HG02798 (cell line): ENCODE data around the gene EID1.

Experiments
- ATAC-seq: cut with Tn5 transposase; IDR thresholded peaks from one replicate; pipeline ENCODE4 v1.9.1; 2021; ENCODE audit warnings: mild to moderate bottlenecking; ENCODE audit not compliant: unreplicated experiment, poor library complexity

The EID1 gene

DNA sequence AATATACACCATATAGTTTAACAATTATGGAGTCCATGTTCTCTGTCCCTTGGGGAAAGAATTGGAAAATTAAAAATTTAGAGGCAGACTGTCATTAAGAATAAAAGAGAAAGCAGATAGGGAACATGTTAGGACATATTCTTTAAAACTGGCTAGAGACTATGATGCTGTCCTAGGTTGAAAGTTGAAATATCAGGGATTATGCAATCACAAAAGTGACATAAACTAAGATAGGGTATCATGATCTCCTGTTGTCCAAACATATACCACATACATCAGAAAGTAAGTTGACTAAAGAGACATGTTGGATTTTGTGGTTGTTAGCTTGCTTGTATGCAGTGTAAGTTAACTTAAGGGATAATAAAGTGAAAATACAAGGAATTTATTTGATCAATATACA lies 9.9 kb upstream of the EID1 start:
- ATAC-seq: no peak

DNA sequence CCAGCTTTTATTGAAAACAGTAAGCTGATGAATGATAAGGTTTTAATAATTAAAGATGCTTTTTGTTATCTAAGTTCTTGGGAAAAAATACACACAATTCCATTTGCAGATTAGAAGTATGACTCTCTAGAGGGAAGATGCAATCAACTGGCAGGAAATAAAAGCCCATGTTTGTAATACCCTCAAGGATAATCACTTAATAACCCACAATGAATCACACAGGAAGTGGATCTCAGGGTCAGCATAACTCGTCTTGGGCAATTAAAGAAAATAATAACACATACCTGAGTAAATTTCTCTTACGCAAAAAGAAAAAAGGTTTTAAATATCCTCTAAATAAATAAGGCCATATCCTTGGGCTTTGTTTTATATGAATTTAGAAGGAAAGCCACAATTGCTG lies 9.4 kb upstream of the EID1 start:
- no peak for ATAC-seq

DNA sequence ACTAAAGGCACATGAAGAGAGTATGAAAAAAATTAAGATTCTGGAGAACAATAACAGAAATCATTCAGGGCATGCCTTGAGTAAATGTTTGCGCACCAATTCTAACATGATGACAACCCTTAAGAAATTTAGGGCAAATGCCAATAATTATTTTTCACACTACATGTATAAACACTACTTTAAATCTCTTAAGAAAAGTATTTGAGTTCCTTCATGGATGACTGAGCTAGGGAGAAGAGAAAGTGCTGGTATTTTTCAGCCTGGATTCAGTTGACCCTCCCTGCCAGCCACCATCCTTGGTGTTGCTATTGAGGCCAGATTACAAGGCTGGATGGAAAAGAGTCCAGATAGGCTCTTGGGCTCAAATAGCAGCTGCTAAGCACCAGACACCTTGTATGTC lies 8.0 kb upstream of the EID1 start:
- no peak for ATAC-seq

DNA sequence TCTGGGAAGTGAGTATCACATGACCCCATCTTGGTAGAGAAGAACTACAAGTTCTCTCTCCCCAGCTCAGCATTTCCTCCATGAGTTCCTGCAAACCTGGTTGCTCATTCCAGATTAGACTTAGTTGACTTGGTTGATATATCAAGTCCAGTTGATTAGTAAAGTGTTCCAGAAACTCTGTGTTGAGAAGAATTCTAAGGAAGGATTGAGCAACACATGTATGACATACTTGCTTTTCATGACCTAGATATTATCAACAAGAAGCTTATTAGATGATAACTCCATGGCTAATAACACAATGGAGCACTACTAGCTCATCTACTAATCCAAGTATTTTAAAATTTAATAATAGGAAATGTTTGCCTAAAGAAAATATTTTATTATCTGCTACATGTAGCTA lies 6.4 kb upstream of the EID1 start:
- ATAC-seq: no peak

DNA sequence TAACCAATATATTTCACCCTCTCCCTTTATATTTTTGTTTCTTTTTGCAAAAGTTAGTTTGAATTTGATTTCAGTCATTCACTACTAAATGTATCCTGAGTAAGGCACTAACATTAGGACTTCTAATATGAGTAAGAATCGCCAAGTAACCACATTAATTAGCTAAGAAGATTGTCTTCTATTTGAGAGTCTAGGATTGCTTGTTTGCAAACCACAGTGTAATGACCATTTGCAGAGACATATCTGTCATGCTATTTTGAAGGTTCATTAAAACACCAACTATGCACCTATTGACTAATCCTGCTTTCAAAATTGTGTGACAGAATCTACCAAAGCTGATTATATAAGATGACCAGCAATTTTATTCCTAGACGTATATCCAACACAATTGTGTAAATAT lies 5.3 kb upstream of the EID1 start:
- ATAC-seq: no peak

DNA sequence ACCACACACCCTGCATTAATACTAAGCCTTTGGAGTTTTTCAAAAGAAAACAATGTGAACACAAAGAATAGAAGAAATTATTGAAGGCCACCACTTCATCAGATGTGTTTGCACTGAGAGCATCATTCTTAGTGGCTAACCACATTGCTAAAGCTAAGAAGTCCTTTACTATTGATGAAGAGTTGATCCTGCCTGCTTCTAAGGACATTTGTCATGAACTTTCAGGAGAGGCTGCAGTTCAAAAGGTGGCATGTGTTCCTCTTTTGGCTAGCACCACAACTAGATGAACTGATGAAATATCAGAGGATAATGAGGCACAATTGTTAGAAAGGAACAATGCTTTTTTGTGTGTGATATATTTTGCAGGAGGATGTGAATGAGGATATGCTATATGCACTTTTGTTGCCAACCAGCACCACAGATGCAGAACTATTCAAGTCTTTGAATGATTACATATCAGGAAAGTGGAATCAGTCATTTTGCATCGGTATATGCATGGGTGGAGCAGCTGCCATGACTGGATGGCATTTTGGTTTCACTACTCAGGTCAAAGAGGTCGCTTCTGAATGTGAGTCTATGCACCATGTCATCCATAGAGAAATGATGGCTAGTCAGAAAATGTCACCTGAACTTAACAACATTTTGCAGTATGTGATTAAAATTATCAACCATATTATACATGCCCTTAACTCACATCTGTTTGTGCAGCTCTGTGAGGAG lies 2.5 kb upstream of the EID1 start:
- no peak for ATAC-seq

DNA sequence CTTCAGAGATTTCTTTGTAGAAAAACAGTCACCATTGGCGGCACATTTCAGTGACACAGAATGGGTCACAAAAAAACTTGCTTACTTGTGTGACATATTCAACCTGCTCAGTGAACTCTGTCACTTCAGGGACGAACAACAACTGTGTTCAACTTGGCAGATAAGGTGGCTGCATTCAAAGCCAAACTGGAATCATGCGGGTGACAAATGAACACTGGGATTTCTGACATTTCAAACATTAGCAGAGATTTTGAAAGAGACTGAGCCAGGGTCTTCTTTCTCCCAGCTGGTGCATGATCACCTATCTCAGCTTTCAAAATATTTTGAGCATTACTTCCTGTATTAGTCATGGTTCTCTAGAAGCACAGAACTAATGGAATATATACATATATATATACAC lies 1.9 kb upstream of the EID1 start:
- ATAC-seq: no peak

DNA sequence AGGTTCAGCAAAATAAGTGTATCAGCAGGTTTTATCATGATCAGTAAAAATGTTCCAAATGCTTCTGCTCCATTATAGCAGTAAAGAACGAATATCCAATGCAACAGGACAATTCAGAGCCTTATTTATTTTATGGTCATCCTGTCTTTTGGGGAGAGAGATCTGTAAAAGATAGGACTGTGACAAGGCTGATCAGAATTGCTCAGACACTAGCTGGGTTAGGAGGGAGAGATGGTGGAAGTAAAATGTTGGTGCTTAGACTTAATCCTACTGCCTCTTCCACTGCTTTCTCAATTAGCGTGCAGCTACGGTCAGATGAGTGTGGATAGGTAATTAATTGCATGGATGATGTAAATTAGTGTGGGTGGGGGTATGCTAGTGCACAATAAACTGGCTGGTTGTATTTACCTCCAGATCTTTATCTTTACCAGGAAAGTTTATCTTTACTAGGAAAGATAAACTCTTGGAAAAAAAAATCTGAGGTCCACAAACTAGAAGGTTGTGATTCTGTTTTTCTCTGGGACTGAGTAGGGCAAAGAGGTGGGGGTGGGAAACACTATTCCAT lies 2.2 kb downstream of the EID1 start:
- no peak for ATAC-seq

DNA sequence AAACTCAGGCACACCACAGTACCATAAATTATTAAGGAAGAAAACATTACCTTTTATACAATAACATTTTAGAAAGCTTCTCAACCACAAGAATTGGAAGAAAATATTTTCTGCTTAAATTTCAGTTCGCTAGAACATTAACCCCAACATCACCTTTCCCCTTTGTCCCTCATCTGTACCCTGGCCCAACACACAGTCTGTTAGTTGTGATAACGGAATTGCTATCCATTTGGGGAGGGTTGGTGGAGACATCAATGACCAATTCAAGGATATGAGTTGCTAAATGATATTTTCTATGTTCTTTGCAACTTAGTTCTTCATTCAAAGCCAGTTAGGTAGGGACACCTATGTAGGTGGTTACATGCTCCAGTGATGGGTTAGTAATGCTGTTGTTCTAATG lies 5.8 kb downstream of the EID1 start:
- ATAC-seq: no peak

DNA sequence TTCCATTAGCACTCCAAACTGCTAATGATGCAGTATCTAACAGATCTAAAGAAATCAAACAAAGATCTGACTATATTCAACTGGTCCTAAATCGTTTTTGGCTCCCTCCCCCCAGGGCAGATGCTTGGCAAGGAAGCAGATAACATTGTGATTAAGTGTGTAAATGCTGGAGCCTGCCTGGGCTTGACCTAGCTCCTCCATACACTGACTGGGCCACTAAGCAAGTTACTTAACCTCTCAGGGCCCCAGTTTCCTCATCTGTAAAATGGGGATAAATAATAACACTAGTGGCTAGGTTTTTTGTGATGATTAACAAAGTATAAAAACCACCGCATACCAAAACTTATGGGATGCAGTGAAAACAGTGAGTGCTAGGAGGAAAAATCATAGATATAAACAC lies 9.2 kb downstream of the EID1 start:
- no peak for ATAC-seq

DNA sequence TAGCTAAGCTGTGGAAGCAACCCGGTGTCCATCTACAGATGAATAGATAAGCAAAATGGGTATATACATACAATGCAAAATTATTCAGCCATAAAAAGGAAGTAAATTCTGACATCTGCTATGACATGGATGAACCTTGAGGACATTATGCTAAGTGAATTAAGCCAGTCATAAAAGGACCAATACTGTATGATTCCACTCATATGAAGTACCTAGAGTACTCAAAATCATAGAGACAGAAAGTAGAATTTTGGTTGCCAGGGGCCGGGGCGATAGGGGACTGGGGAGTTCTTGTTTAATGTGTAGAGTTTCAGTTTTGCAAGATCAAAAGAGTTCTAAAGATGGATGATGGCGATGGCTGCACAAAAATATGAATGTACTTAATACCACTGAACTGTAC lies 10.3 kb downstream of the EID1 start:
- peak; percentile 49 for ATAC-seq

DNA sequence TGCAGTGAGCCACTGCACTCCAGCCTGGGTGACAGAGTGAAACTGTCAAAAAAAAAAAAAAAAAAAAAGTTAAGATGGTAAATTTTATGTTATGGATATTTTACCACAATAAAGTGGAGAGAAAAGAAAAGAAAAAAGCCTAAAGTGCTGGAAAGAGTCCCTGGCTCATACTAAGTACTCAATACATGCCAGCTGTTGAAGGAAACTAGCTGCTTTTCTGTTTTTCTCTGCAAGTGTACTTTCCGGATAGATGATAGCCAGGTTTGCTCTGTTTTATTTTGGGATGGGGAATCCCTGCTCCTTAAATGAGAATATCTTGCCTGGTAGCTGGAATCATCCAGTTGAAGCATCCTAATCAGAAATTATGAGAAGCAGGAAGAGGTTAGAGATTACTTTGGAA lies 10.9 kb downstream of the EID1 start:
- peak; percentile 4 for ATAC-seq

DNA sequence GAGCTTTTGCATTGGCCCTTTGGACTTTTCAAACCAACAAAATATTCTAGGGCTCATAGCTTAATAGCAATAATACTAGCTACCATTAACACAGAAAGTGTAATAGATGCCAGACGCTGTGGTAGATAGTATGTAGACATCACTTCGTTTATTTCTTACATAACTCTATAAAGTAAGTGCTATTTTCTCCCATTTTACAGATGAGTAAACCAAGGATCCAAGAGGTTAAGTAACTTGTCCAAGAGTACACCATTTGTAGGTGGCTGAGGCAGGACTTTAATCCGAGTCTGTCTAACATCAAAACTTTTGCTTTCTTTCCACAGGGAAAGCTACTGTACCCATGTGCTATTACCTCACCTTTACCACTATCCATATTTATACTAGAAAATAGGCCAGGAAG lies 12.0 kb downstream of the EID1 start:
- ATAC-seq: no peak

DNA sequence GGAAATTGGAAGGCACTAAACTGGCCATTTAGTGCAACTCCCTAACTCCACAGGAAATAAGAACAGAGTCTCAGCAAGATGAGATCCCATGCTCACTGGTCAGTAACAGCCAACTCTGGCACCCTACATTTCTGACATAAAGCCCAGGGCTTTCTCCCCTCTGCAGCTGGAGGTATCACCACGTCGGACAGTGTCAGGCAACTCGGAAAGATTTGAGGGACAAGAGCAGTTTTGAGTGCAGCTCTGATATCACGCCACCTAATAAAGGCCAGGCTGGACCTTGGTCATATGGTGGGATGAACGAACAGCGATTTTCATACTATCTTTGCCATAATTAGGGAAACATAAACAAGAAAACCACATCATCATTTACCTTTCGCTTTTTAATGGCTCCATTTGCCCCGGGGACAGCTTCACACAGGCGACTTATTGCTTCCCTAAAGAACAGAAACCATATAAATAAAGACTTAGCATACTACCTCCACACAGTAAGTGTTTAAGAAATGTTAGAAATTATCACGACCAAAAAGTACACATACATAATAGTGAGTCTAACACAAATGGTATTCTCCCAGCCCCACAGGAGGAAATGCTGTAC lies 12.5 kb downstream of the EID1 start:
- no peak for ATAC-seq

DNA sequence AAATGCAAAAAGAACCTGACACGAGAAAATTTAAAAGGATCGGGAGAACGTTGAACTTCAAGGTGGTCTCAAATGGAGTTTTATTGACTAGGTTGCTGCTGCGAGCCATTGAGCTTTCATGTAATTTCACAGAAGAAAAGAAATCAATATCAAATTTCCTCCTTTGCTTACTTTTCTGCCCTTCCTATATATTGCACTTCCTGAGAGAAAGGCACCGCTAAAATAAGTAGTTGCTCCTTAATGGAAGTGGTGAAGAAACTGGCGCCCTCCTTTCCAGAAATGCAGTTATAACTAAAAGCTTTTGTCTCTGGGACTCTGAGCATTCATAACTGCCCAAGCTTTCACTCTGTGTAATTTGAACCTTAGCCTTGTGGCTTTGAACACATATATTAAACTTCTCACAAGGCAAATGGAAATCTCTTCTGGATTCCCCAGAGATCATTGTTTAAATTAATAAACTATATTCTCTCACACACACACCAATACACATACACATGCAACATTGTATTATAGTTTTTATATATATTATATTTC lies 13.4 kb downstream of the EID1 start:
- no peak for ATAC-seq

DNA sequence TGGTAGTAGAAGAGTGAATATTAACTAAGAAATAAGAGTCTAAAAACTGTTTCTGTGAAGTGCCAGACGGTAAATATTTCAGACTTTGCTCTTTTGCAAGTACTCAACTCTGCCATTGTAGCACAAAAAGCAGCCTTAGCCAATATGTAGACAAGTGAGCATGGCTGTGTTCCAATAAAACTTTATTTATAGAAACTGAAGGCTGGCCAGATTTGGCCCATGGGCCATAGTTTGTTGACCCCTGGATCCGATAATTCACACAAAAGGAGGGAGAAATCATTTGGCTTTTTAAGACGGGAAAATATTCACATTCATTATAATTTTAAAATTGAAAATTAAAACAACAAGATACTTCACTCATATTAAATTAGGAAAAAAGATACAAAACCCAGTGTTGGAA lies 15.4 kb downstream of the EID1 start:
- no peak for ATAC-seq

DNA sequence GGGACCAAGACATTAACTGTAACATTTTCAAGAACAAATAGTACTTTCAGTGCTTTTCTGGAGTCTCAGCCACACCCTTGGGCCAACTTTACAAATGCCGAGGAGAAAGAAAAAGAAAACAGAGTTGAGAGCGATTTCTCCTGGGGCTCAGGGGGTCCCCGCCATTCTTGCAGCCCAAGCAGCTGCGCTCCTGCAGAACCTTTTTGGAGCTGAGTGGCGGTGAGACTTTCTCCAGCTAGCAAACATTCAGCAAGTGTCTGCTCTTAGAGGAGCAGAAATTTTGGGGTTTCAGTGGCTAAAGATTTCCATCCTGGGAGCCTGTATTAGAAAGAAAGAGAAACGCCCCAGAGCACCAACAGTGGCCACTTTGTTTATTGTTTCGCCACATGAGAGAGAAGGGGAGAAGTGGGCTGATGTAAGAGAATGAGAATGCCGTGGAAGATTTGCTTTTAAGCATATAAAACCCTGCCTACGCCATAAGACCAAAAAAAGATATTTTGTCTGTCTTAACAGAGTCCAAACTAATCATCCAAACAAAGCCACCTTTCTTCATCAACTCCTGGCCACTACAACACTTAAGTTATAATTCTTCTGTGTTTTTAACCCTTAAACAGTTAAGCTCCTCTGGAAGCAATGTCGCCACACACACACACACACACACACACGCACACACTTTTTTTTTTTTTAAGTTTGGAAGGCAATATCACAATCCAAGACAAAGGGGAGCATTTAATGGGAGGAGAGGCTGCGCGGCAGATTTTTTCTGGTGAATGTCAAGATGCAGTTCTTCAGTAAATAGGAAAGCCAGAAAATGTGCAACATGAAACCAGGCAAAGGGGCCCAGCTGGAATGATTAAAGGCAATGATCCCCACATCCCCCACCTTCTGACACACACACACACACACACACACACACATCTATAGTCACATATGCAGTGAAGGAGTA lies 19.2 kb downstream of the EID1 start:
- ATAC-seq: no peak

DNA sequence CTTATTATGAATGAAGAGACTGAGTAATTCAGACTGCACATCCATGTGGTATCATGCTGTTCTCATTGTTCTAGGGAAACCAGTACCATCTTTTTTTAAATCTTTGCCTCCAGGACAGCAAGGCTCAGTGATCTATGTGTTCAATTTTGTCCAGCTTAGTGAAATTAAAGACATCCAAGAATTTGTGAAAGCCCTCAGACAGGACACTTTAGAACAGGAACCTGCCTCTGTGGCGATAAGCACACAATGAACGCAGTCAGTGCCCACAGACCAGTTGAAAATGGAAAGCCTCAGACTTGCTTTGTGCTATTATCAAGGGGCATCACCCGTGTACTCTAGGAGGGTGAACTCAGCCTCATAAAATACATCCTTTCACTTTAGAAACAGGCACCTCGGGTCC lies 20.1 kb downstream of the EID1 start:
- no peak for ATAC-seq

DNA sequence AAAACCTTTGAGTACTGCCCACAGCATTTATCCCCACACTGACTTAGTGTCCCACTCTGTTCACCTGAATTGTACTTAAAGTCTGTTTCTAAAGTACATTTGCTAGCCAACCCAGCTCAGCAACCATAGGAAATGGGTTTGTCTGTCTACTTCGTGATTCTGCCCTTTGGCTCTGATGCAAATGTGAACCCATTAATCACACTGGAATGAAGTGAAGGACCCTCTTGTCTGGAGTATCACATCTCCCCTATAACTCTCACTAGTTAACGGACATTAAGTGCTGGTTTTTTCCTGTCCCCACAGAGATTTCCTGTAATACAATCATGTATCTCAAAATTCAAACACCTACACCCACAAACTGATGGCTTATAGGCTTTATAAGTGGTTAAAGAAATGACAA lies 20.5 kb downstream of the EID1 start:
- ATAC-seq: no peak

DNA sequence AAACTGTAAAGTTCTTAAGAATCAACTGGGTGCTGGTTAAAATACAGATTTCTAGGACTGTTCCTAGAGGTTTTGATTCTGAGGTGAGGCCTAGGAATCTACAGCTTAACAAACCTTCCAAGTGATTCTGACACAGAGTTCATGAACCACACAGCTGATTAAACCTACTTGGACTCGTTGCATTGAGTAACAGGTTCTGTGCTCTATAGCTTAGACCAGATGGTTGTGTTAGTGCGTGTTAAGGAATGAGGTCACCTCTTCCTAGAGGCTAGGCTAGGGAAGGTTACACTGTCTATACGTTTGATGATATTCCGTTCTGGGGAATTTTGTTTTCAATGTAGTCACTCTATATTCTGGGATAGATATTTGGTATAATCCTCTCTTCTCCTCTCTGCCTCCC lies 21.9 kb downstream of the EID1 start:
- no peak for ATAC-seq

DNA sequence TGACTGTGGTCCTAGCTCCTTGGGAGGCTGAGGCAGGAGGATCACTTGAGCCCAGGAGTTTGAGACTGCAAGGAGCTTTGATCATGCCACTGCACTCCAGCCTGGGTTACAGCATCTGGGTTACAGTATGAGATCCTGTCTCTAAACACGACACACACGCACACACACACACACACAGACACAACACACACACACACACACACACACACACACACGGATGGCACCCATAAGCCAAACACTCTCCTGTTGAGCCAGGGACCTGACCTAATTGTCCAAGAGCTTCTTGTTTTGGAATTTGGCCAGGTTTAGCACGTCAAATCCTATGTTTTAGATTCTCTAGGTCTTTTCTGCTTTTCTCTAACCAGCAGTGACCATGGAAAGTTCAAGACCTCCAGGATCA lies 26.8 kb downstream of the EID1 start:
- ATAC-seq: no peak
